Mesothelial cell of epicardium (in vitro differentiated cells): ENCODE measurements around the gene LRP5. TPM values are rescaled to one million over a fixed set of nuclear protein-coding genes. Genes with fewer than 3 reads are reported as not detected.

ENCODE experiments used
- DNase-seq, 2 experiments: peaks; one replicate each; pipeline ENCODE4 v3.0.0; 2021; ENCODE audit warnings: low spot score in 2 of 2; ENCODE audit not compliant: unreplicated experiment in 2 of 2
- H3K27ac Mint-ChIP-seq: 2 replicates; pipeline ENCODE4 v1.8.0; 2021; ENCODE audit warnings: mixed read lengths
- H3K27me3 Mint-ChIP-seq: 2 replicates; pipeline ENCODE4 v1.8.0; 2021; ENCODE audit warnings: low read depth, mixed read lengths
- H3K36me3 Mint-ChIP-seq: 2 replicates; pipeline ENCODE4 v1.8.0; 2021; ENCODE audit warnings: mixed read lengths
- H3K4me1 Mint-ChIP-seq: 2 replicates; pipeline ENCODE4 v1.8.0; 2021; ENCODE audit warnings: mixed read lengths
- H3K4me3 Mint-ChIP-seq: 2 replicates; pipeline ENCODE4 v1.8.0; 2021; ENCODE audit warnings: mild to moderate bottlenecking, moderate library complexity, mixed read lengths
- H3K9me3 Mint-ChIP-seq: 2 replicates; pipeline ENCODE4 v1.8.0; 2021; ENCODE audit warnings: mixed read lengths
- CTCF ChIP-seq: fragments of 200-600 bp; sonication (generic); IDR thresholded peaks from one replicate; pipeline ENCODE4 v1.5.0; 2021; ENCODE audit warnings: antibody characterized with exemption; ENCODE audit not compliant: unreplicated experiment
- total RNA-seq: library from RNA; stranded (reverse); gene quantifications from 3 replicates; pipeline ENCODE4 v1.2.1, GENCODE V29; 2021

LRP5 gene
- total RNA-seq, 1 donor from 2014 or later: 72.5 TPM

DNA sequence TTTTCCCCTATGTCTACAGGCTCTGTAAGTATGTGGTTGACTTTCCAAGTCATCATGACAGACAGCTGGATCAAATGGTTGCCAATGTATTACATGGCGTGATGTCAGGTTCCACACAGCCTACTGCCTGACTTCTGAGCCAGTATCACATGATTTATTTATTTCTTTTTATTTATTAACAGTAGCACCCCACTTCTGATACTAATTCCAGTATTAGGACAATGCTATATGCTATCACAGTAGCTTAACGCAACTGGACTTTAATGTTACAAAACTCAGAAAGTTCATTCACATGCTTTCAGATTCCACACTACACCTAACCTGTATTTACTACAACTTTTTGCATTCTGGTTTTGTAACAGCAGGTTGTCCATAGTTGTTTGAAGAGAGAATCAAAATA, 22.9 kb upstream of the LRP5 start:
- Mint-ChIP-seq H3K27ac (no peak overlapping the region), H3K4me3 (no peak overlapping the region), H3K9me3 (peaks cover 9% of the 10 kb centered on the region), H3K27me3 (no peaks in the 10 kb centered on the region), H3K36me3 (no peaks in the 10 kb centered on the region), H3K4me1 (no peaks in the 10 kb centered on the region)
- no peak for TF ChIP-seq CTCF
- DNase-seq: no peak

- no peak for DNase-seq
- Mint-ChIP-seq H3K9me3 (peaks cover 3% of the 10 kb centered on the region), H3K36me3 (no peaks in the 10 kb centered on the region), H3K27me3 (no peaks in the 10 kb centered on the region), H3K4me1 (no peaks in the 10 kb centered on the region), H3K4me3 (no peak overlapping the region), H3K27ac (no peak overlapping the region)
- TF ChIP-seq CTCF: no peak
Observed at GRCh38 chr11:68293708-68294107, 18.7 kb upstream of the LRP5 start.

DNA sequence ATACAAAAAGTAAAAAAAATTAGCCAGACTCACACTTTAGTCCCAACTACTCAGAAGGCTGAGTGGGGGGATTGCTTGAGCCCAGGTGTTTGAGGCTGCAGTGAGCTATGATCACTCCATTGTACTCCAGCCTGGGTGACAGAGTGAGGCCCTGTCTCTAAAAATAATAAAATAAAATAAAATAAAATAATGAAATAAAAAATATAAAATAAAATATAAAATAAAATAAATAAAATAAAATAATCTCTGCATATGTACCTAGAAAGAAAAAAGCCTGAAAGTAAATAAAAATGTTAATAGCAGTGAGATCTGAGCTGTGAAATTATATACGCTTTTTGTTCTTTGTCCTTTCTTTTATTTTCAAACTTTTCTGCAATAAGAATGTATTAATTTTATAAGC, 17.1 kb upstream of the LRP5 start:
- H3K27ac Mint-ChIP-seq: no peak overlapping the region
- no peaks in the 10 kb centered on the region for H3K36me3 Mint-ChIP-seq
- no peaks in the 10 kb centered on the region for H3K4me1 Mint-ChIP-seq
- no peak for TF ChIP-seq CTCF
- no peaks in the 10 kb centered on the region for H3K9me3 Mint-ChIP-seq
- H3K4me3 Mint-ChIP-seq: no peak overlapping the region
- no peaks in the 10 kb centered on the region for H3K27me3 Mint-ChIP-seq
- no peak for DNase-seq

- no peaks in the 10 kb centered on the region for H3K36me3 Mint-ChIP-seq
- no peaks in the 10 kb centered on the region for H3K27me3 Mint-ChIP-seq
- no peak overlapping the region for H3K27ac Mint-ChIP-seq
- TF ChIP-seq CTCF: no peak
- H3K9me3 Mint-ChIP-seq: no peaks in the 10 kb centered on the region
- no peaks in the 10 kb centered on the region for H3K4me1 Mint-ChIP-seq
- no peak for DNase-seq
- no peak overlapping the region for H3K4me3 Mint-ChIP-seq
Observed at GRCh38 chr11:68295940-68296339, 16.5 kb upstream of the LRP5 start.

GRCh38 chr11:68296344-68297051, 15.9 kb upstream of the LRP5 start:
- H3K36me3 Mint-ChIP-seq: no peaks in the 10 kb centered on the region
- H3K9me3 Mint-ChIP-seq: no peaks in the 10 kb centered on the region
- DNase-seq: no peak
- no peak overlapping the region for H3K27ac Mint-ChIP-seq
- H3K27me3 Mint-ChIP-seq: no peaks in the 10 kb centered on the region
- H3K4me1 Mint-ChIP-seq: no peaks in the 10 kb centered on the region
- no peak for TF ChIP-seq CTCF
- no peak overlapping the region for H3K4me3 Mint-ChIP-seq

DNA sequence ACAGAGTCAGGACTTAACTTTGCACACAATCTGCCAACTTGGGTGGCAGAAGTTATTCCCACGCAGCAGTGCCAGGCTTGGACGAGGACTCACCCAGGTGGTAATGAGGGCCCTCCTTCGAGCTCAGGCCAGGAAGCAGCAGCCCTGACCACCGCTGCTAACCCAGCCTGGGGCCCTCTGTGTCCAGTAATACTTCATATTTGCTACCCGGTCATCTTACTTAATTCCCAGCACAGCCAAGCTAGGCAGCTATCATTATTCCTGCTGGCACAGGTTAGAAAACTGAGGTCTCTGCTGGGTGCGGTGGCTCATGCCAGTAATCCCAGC, 15.4 kb upstream of the LRP5 start:
- DNase-seq: no peak
- Mint-ChIP-seq H3K27me3 (no peaks in the 10 kb centered on the region), H3K4me3 (no peak overlapping the region), H3K9me3 (no peaks in the 10 kb centered on the region), H3K4me1 (no peaks in the 10 kb centered on the region), H3K36me3 (no peaks in the 10 kb centered on the region), H3K27ac (no peak overlapping the region)
- no peak for TF ChIP-seq CTCF
